ENCODE data around the gene TMEM132D. TPM values are rescaled to one million over a fixed set of nuclear protein-coding genes. Genes with fewer than 3 reads are reported as not detected.

Gene TMEM132D
- total RNA-seq, 1 donor from 2014 or later, result 1.1 TPM

GRCh38 chr12:129110575-129110974 is 793.2 kb downstream of the TMEM132D start:
- TF ChIP-seq EZH2 (IDR thresholded peaks at IDR 0.05) (no peak), CTCF (IDR thresholded peaks at IDR 0.05) (no peak), EZH2phosphoT487 (IDR thresholded peaks at IDR 0.05) (no peak)
- Histone ChIP-seq H3K4me2 (no peak overlapping the region), H3K4me3 (no peak overlapping the region), H3K36me3 (no peaks in the 10 kb centered on the region), H3K27ac (no peak overlapping the region), H3F3A (ENCODE audit: low read depth) (no peaks in the 10 kb centered on the region), H4K20me1 (ENCODE audit: low read depth) (no peaks in the 10 kb centered on the region), H2AFZ (replicated peaks) (no peak overlapping the region), H3K9ac (no peak overlapping the region), H3K79me2 (ENCODE audit: low read depth) (no peaks in the 10 kb centered on the region), H3K9me3 (ENCODE audit: low read depth) (no peaks in the 10 kb centered on the region), H3K27me3 (no peaks in the 10 kb centered on the region), H3K4me1 (no peaks in the 10 kb centered on the region)
- Mint-ChIP-seq H3K4me1 (no peaks in the 10 kb centered on the region), H3K36me3 (no peaks in the 10 kb centered on the region), H3K9me3 (peaks cover 5% of the 10 kb centered on the region), H3K4me3 (no peak overlapping the region), H3K27ac (no peak overlapping the region), H3K27me3 (ENCODE audit: insufficient read depth, low read depth) (peaks cover 6% of the 10 kb centered on the region)
- no peak for DNase-seq (ENCODE audit: low spot score)

- Histone ChIP-seq H3K4me2 (no peak overlapping the region), H3F3A (ENCODE audit: low read depth) (no peaks in the 10 kb centered on the region), H3K4me3 (no peak overlapping the region), H2AFZ (replicated peaks) (no peak overlapping the region), H3K4me1 (no peaks in the 10 kb centered on the region), H3K27ac (no peak overlapping the region), H3K79me2 (ENCODE audit: low read depth) (no peaks in the 10 kb centered on the region), H4K20me1 (ENCODE audit: low read depth) (no peaks in the 10 kb centered on the region), H3K36me3 (no peaks in the 10 kb centered on the region), H3K9ac (no peak overlapping the region), H3K27me3 (no peaks in the 10 kb centered on the region), H3K9me3 (ENCODE audit: low read depth) (no peaks in the 10 kb centered on the region)
- no peak for TF ChIP-seq EZH2 (IDR thresholded peaks at IDR 0.05)
- no peak for TF ChIP-seq EZH2phosphoT487 (IDR thresholded peaks at IDR 0.05)
- TF ChIP-seq CTCF (IDR thresholded peaks at IDR 0.05), result no peak
- Mint-ChIP-seq H3K4me3 (no peak overlapping the region), H3K9me3 (peaks cover 5% of the 10 kb centered on the region), H3K36me3 (no peaks in the 10 kb centered on the region), H3K4me1 (no peaks in the 10 kb centered on the region), H3K27me3 (ENCODE audit: insufficient read depth, low read depth) (peaks cover 6% of the 10 kb centered on the region), H3K27ac (no peak overlapping the region)
- no peak for DNase-seq (ENCODE audit: low spot score)
These were observed 794.4 kb downstream of the TMEM132D start for GRCh38 chr12:129109174-129110001.

DNA sequence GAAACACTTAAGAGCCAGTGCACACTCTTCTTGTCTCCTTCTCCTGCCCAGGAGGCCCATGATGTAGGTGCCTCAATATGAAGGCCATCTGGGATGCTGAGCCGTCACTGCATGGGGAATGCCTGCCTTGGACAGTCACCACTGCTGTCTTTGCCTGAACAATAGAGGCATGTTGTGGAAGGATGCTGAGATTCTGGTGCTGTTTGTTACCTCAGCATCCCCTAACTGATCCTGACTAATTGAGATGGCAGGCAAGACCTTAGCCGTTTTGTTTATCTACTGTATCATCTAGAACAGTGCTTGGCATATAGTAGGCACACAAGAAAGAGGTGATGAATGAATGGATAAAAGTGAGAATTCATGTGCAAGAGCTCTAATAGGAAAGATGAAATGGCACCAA is 797.1 kb downstream of the TMEM132D start:
- Histone ChIP-seq H3K4me1 (peaks cover 5% of the 10 kb centered on the region), H3K9ac (no peak overlapping the region), H4K20me1 (ENCODE audit: low read depth) (no peaks in the 10 kb centered on the region), H3F3A (ENCODE audit: low read depth) (no peaks in the 10 kb centered on the region), H3K27ac (no peak overlapping the region), H2AFZ (replicated peaks) (no peak overlapping the region), H3K79me2 (ENCODE audit: low read depth) (no peaks in the 10 kb centered on the region), H3K4me3 (no peak overlapping the region), H3K9me3 (ENCODE audit: low read depth) (no peaks in the 10 kb centered on the region), H3K4me2 (no peak overlapping the region), H3K27me3 (no peaks in the 10 kb centered on the region), H3K36me3 (no peaks in the 10 kb centered on the region)
- Mint-ChIP-seq H3K9me3 (peaks cover 5% of the 10 kb centered on the region), H3K27ac (no peak overlapping the region), H3K4me1 (peaks cover 13% of the 10 kb centered on the region), H3K27me3 (ENCODE audit: insufficient read depth, low read depth) (peaks cover 10% of the 10 kb centered on the region), H3K4me3 (no peak overlapping the region), H3K36me3 (no peaks in the 10 kb centered on the region)
- TF ChIP-seq EZH2 (IDR thresholded peaks at IDR 0.05) (no peak), CTCF (IDR thresholded peaks at IDR 0.05) (no peak), EZH2phosphoT487 (IDR thresholded peaks at IDR 0.05) (no peak)
- no peak for DNase-seq (ENCODE audit: low spot score)
